ENCODE data around the gene LRP8.

GRCh38 chr1:53349968-53350852 lies 22.3 kb upstream of the LRP8 start:
- no peak for TF ChIP-seq EZH2phosphoT487 (IDR thresholded peaks at IDR 0.05; ENCODE audit: insufficient read depth, low read depth)
- TF ChIP-seq EZH2 (IDR thresholded peaks at IDR 0.05; ENCODE audit: insufficient read depth, poor library complexity, severe bottlenecking): no peak

Measured in GM23248 (cell line).